SU-DHL-6 (cell line): Measurements from ENCODE around the gene RASL11B.

ENCODE experiments used
- H2AFZ ChIP-seq: fragments of 200-600 bp; sonication (generic); 2 replicates; pipeline ENCODE4 v1.6.1; 2014; ENCODE audit warnings: low read depth, mild to moderate bottlenecking, moderate library complexity, mixed read lengths, antibody characterized with exemption, low read length; ENCODE audit not compliant: severe bottlenecking
- H3F3A ChIP-seq: fragments of 200-600 bp; shearing (Covaris generic); 2 replicates; pipeline ENCODE4 v1.6.0; 2016; ENCODE audit warnings: antibody characterized with exemption, mild to moderate bottlenecking; ENCODE audit not compliant: insufficient read depth
- H3K27ac ChIP-seq: fragments of 200-600 bp; sonication (generic); 2 replicates; pipeline ENCODE4 v1.5.1; 2016; ENCODE audit warnings: low read depth, mild to moderate bottlenecking, low read length, moderate library complexity, mixed read lengths
- H3K27me3 ChIP-seq: fragments of 200-600 bp; sonication (generic), shearing (Covaris generic); 2 replicates; pipeline ENCODE4 v1.6.0; 2014; ENCODE audit warnings: mild to moderate bottlenecking, low read length
- H3K36me3 ChIP-seq: fragments of 200-600 bp; sonication (generic); 2 replicates; pipeline ENCODE4 v1.6.1; 2014; ENCODE audit warnings: mild to moderate bottlenecking, low read length, mixed read lengths
- H3K4me2 ChIP-seq: fragments of 300-600, 200-600 bp; shearing (Covaris generic), sonication (generic); 2 replicates; pipeline ENCODE4 v1.6.0; 2014; ENCODE audit warnings: low read length, low read depth, mild to moderate bottlenecking; ENCODE audit not compliant: poor library complexity, severe bottlenecking
- H3K4me3 ChIP-seq: fragments of 200-600 bp; sonication (generic); 2 replicates; pipeline ENCODE4 v1.5.1; 2014; ENCODE audit warnings: antibody characterized with exemption, low read length, mild to moderate bottlenecking, mixed read lengths; ENCODE audit not compliant: insufficient read depth, poor library complexity, severe bottlenecking
- H3K79me2 ChIP-seq: fragments of 200-600 bp; sonication (generic); 2 replicates; pipeline ENCODE4 v1.6.1; 2014; ENCODE audit warnings: mild to moderate bottlenecking, low read length, moderate library complexity; ENCODE audit not compliant: insufficient read depth
- H3K9ac ChIP-seq: fragments of 200-600 bp; sonication (generic); 2 replicates; pipeline ENCODE4 v1.7.0; 2014; ENCODE audit warnings: mild to moderate bottlenecking, low read length
- H3K9me2 ChIP-seq: fragments of 200-600 bp; sonication (generic); replicated peaks from 2 replicates; pipeline ENCODE4 v1.6.1; 2014; ENCODE audit warnings: low read length; ENCODE audit not compliant: insufficient read depth
- H3K9me3 ChIP-seq: fragments of 200-600 bp; sonication (generic); 2 replicates; pipeline ENCODE4 v1.6.1; 2014; ENCODE audit warnings: low read length, mixed read lengths; ENCODE audit not compliant: insufficient read depth
- H4K20me1 ChIP-seq: fragments of 200-600 bp; sonication (generic); 2 replicates; pipeline ENCODE4 v1.6.1; 2014; ENCODE audit warnings: low read depth, mild to moderate bottlenecking, antibody characterized with exemption, low read length, moderate library complexity, mixed read lengths
- EZH2phosphoT487 ChIP-seq: fragments of 200-600 bp; sonication (generic), shearing (Covaris generic); conservative IDR thresholded peaks from 2 replicates; pipeline ENCODE4 v1.6.1; 2018; ENCODE audit warnings: mild to moderate bottlenecking, antibody characterized with exemption, low read length, moderate library complexity, mixed read lengths
- TF ChIP-seq, protein P1 (sequence below): fragments of 200-600 bp; sonication (generic); IDR thresholded peaks from one replicate; pipeline ENCODE4 v1.5.1; 2017; ENCODE audit warnings: antibody characterized with exemption, mild to moderate bottlenecking, low read length, moderate library complexity; ENCODE audit not compliant: insufficient read depth, poor library complexity, severe bottlenecking

The RASL11B gene, protein sequence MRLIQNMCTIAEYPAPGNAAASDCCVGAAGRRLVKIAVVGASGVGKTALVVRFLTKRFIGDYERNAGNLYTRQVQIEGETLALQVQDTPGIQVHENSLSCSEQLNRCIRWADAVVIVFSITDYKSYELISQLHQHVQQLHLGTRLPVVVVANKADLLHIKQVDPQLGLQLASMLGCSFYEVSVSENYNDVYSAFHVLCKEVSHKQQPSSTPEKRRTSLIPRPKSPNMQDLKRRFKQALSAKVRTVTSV

DNA sequence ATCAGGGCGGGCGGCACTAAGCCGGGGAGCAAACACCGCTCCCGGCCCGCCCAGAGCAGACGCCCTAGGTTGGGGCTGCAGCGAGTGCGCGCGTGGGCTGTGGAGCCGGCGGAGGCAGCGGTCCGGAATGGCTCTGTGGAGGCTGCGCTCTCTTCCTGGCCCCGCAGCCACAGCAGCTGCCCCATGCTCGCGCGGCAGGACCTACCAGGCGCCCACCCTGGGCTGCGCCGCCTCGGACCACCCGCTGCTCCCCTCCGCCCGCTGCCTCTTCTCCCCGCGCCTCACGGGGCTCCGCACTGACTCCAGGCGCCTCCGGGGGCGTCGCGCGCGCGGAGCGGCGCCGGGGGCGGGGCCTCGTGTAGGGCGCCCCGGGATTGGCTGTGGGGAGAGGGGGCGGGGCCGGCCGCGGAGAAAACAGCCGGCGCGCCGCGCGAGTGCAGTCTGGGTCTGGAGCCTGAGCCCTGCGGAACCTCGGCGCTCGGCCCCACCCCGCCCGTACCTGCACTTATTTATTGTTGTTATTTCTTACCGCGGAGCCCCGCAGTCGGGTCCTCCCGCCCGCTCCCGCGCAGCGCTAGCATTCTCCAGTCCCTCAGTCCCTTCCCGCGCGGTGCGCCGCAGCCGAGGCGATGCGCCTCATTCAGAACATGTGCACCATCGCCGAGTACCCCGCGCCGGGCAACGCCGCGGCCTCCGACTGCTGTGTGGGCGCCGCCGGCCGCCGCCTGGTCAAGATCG lies at the start of gene RASL11B:
Gene RASL11B, plus strand, starts transcription at position 439 of the 738 bp plus-strand sequence. Its CDS starts 191 bp downstream, at position 630.
- H3K9ac ChIP-seq = peak within 1 kb of the TSS; percentile 28; the same call in 1 of the 2 replicates
- no peaks in the 10 kb centered on the region for H3K79me2 ChIP-seq
- H3K9me2 ChIP-seq = no peaks in the 10 kb centered on the region
- no peaks in the 10 kb centered on the region for H3K9me3 ChIP-seq
- TF ChIP-seq, protein P1, sequence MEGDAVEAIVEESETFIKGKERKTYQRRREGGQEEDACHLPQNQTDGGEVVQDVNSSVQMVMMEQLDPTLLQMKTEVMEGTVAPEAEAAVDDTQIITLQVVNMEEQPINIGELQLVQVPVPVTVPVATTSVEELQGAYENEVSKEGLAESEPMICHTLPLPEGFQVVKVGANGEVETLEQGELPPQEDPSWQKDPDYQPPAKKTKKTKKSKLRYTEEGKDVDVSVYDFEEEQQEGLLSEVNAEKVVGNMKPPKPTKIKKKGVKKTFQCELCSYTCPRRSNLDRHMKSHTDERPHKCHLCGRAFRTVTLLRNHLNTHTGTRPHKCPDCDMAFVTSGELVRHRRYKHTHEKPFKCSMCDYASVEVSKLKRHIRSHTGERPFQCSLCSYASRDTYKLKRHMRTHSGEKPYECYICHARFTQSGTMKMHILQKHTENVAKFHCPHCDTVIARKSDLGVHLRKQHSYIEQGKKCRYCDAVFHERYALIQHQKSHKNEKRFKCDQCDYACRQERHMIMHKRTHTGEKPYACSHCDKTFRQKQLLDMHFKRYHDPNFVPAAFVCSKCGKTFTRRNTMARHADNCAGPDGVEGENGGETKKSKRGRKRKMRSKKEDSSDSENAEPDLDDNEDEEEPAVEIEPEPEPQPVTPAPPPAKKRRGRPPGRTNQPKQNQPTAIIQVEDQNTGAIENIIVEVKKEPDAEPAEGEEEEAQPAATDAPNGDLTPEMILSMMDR = no peak
- no peak for TF ChIP-seq EZH2phosphoT487
- no peak within 1 kb of the TSS for H2AFZ ChIP-seq
- H3K27me3 ChIP-seq = no peaks in the 10 kb centered on the region
- H3K4me3 ChIP-seq = peak within 1 kb of the TSS; percentile 37
- H3K36me3 ChIP-seq = no peaks in the 10 kb centered on the region
- H3K4me2 ChIP-seq = peak within 1 kb of the TSS; percentile 45
- no peaks in the 10 kb centered on the region for H4K20me1 ChIP-seq
- H3K27ac ChIP-seq = no peak within 1 kb of the TSS
- H3F3A ChIP-seq = no peaks in the 10 kb centered on the region

DNA sequence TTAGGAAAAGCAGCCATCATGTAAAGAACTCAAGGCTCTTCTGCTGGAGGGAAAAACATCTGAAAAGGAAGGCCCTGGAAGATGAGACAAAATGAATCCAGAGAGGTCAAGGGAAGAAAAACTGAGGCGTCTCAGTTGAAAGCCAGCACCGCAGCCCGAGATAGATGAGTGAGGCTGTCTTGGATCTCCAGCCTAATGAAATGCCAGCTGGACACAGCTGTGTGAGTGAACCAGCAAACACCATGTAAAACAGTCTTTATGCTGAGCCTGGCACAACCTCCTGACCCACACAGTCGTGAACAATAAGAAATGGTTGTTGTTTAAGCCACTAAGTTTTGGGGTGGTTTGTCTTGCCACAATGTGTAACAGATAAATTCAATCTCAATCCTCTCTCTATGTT lies 48.6 kb upstream of the RASL11B start:
- no peaks in the 10 kb centered on the region for H3K9me3 ChIP-seq
- H3F3A ChIP-seq = no peaks in the 10 kb centered on the region
- H2AFZ ChIP-seq = no peak overlapping the region
- no peak overlapping the region for H3K27ac ChIP-seq
- no peak overlapping the region for H3K4me2 ChIP-seq
- no peaks in the 10 kb centered on the region for H4K20me1 ChIP-seq
- no peak overlapping the region for H3K9ac ChIP-seq
- H3K4me3 ChIP-seq = no peak overlapping the region
- H3K36me3 ChIP-seq = no peaks in the 10 kb centered on the region
- no peaks in the 10 kb centered on the region for H3K9me2 ChIP-seq
- no peak for TF ChIP-seq EZH2phosphoT487
- H3K27me3 ChIP-seq = no peaks in the 10 kb centered on the region
- H3K79me2 ChIP-seq = no peaks in the 10 kb centered on the region

DNA sequence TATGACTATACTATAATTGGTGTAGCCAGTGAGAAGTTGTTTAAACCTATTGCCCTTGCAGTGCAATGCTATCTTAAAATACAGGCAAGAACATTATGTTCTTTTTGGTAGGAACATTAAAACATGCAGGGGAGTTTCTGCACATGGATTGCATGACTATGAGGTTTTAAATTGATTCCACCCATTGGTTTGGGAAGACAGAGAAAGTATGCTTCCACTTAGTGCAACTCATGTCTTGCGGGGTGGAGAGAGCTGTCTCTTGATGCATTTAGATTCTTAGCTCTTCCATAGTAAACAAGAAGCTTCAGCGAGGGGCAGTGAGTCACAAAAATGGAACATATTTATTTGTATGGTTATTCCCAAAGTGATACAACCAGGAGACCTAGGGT lies 39.5 kb upstream of the RASL11B start:
- Histone ChIP-seq H3K27ac (no peak overlapping the region), H3K4me3 (no peak overlapping the region), H3K9ac (no peak overlapping the region), H4K20me1 (no peaks in the 10 kb centered on the region), H3K27me3 (no peaks in the 10 kb centered on the region), H3K79me2 (no peaks in the 10 kb centered on the region), H3K9me2 (no peaks in the 10 kb centered on the region), H3F3A (no peaks in the 10 kb centered on the region), H3K36me3 (no peaks in the 10 kb centered on the region), H2AFZ (no peak overlapping the region), H3K9me3 (no peaks in the 10 kb centered on the region), H3K4me2 (no peak overlapping the region)
- TF ChIP-seq EZH2phosphoT487 = no peak
- TF ChIP-seq, protein P1 = no peak
